NCI-H2029 (cell line): Measurements from ENCODE around the gene CX3CR1.

Source experiments
- DNase-seq: peaks from one replicate; lab custom pipeline; 2025; lab: John Stamatoyannopoulos, UW

CX3CR1 gene

GRCh38 chr3:39222939-39223338 lies 56.9 kb downstream of the CX3CR1 start:
- DNase-seq: no peak

- DNase-seq: no peak
Measured at GRCh38 chr3:39222462-39222861, 57.4 kb downstream of the CX3CR1 start.

- no peak for DNase-seq
Measured at GRCh38 chr3:39221141-39221530, 58.7 kb downstream of the CX3CR1 start.

GRCh38 chr3:39220407-39221140 lies 59.3 kb downstream of the CX3CR1 start:
- DNase-seq: no peak

GRCh38 chr3:39219702-39220101 lies 60.1 kb downstream of the CX3CR1 start:
- DNase-seq: no peak

GRCh38 chr3:39216176-39216790 lies 63.6 kb downstream of the CX3CR1 start:
- no peak for DNase-seq

- DNase-seq: no peak
Measured at GRCh38 chr3:39213613-39214012, 66.2 kb downstream of the CX3CR1 start.
